Fibroblast of the aortic adventitia (primary cell): ENCODE data around the gene ENO3. TPM values are rescaled to one million over a fixed set of nuclear protein-coding genes. Genes with fewer than 3 reads are reported as not detected.

ENCODE experiments used
- DNase-seq: peaks from one replicate; pipeline ENCODE4 v3.0.0-alpha.2; 2010; ENCODE audit warnings: low read depth
- H3K4me3 ChIP-seq: 2 replicates; pipeline ENCODE4 v1.5.1; 2011; ENCODE audit warnings: low read depth, mild to moderate bottlenecking, control low read depth, low read length, moderate library complexity
- CTCF ChIP-seq: IDR thresholded peaks from 2 replicates; pipeline ENCODE4 v1.5.1; 2011; ENCODE audit warnings: mild to moderate bottlenecking, low read length, control low read depth, inconsistent platforms; ENCODE audit not compliant: insufficient read depth
- total RNA-seq: library from RNA; depleted of rRNA; stranded (reverse); fragments of >200 nt; gene quantifications from 2 replicates; pipeline ENCODE4 v1.2.3, GENCODE V29; 2012; ENCODE audit warnings: low replicate concordance

ENO3 gene
- total RNA-seq, 1 donor, result 2.8 TPM

- DNase-seq, result no peak
- H3K4me3 ChIP-seq, result no peak overlapping the region
- TF ChIP-seq CTCF, result no peak
These were observed 8.5 kb downstream of the ENO3 start for GRCh38 chr17:4959261-4959965.

- H3K4me3 ChIP-seq, result no peak overlapping the region
- no peak for TF ChIP-seq CTCF
- no peak for DNase-seq
These were observed 9.5 kb downstream of the ENO3 start for GRCh38 chr17:4960279-4960922.

GRCh38 chr17:4965311-4965986 is 14.5 kb downstream of the ENO3 start:
- H3K4me3 ChIP-seq, result no peak overlapping the region
- DNase-seq, result no peak
- no peak for TF ChIP-seq CTCF

- no peak for TF ChIP-seq CTCF
- H3K4me3 ChIP-seq, result peak overlapping the region; percentile 88
- DNase-seq, result peak; percentile 99
These were observed 16.1 kb downstream of the ENO3 start for GRCh38 chr17:4966844-4967538.

- peak; percentile 99 for DNase-seq
- TF ChIP-seq CTCF, result peak; percentile 25
- peak within 1 kb of the TSS; percentile 88 for H3K4me3 ChIP-seq
These were observed 16.9 kb downstream of the ENO3 start, which contains the start of gene SPAG7 for GRCh38 chr17:4967539-4968485. Gene SPAG7 (minus strand): TSS chr17:4967817. CDS start chr17:4967804, 13 bp downstream.
